C4-2B (cell line): Measurements from ENCODE around the gene SLC29A1.

ENCODE experiments used
- H3K27ac ChIP-seq: fragments of 450-650 bp; 2 replicates; pipeline ENCODE4 v1.5.1; 2017
- ZFX ChIP-seq: fragments of 450-650 bp; IDR thresholded peaks from 2 replicates; pipeline ENCODE4 v1.6.1; 2017
- TF ChIP-seq, protein P1 (sequence below): fragments of 450-650 bp; conservative IDR thresholded peaks from 2 replicates; pipeline ENCODE4 v1.5.1; 2017; ENCODE audit warnings: mild to moderate bottlenecking

SLC29A1 gene

DNA sequence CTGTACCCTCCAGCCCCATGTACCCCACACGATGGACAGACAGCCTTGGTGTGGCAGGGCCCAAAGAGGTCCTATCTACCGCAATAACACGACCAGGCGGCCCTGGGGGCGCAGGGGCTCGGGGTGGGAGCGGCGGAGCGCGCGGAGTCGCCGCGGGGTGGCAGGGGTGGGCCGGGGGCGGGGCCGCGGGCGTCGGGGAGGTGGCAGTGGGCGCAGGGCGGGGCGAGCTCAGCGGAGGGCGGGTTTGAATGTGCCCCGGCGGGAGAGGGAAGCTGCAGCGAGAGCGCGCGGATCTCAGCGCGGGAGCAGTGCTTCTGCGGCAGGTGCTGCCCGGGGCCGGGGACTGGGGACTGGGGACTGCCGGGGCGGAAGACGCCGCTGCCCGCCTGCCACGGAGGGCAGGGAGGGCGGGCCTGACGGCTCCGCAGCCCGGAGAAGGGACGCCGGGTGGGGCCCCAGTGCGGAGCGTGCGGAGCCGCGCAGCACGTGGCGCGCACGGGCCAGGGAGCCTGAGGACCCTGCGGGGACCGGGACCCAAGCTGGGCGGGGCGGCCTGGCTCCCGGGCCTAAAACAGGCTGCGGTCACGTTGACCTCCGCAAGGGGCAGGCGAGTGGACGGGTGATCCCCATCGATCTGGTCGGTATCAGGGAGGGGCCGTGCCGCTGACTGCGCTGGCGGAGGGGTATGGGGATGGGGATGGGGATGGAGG is at the start of gene SLC29A1:
Gene SLC29A1 (plus strand): TSS at position 277 of the 710 bp plus-strand sequence. CDS start 3,719 bp downstream, outside the sequence.
- TF ChIP-seq ZFX, result peak; percentile 61; the same call in 1 of the 2 replicates
- TF ChIP-seq, protein P1, sequence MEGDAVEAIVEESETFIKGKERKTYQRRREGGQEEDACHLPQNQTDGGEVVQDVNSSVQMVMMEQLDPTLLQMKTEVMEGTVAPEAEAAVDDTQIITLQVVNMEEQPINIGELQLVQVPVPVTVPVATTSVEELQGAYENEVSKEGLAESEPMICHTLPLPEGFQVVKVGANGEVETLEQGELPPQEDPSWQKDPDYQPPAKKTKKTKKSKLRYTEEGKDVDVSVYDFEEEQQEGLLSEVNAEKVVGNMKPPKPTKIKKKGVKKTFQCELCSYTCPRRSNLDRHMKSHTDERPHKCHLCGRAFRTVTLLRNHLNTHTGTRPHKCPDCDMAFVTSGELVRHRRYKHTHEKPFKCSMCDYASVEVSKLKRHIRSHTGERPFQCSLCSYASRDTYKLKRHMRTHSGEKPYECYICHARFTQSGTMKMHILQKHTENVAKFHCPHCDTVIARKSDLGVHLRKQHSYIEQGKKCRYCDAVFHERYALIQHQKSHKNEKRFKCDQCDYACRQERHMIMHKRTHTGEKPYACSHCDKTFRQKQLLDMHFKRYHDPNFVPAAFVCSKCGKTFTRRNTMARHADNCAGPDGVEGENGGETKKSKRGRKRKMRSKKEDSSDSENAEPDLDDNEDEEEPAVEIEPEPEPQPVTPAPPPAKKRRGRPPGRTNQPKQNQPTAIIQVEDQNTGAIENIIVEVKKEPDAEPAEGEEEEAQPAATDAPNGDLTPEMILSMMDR, result no peak; the same call in 1 of the 2 replicates
- H3K27ac ChIP-seq, result peak within 1 kb of the TSS; percentile 75

DNA sequence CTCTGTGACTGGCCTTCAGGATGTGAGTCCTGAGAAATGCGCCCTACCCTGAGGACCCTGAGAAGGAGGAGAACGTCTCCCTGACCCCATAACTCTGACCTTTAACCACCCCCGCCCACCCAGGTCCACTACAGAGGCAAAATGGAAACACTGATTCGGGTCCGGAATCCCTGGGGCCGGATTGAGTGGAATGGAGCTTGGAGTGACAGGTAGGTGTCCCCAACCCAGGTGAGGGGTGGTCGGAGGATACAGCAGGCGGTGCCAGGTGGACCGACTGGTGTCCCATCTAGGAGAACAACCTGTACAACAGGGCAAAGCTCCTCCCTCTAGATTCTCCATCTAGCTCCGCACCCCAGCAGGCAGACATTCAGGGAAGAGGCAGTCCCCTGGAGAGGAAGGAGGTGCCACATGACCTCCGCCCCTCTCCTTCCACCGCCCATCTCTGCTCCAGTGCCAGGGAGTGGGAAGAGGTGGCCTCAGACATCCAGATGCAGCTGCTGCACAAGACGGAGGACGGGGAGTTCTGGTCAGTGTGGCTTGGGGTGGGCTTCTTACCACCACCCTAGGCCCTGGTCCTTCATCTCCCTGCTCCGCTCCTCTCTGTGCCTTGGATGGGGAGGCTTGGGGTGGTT is 47.1 kb upstream of the SLC29A1 start:
- no peak overlapping the region for H3K27ac ChIP-seq
- TF ChIP-seq ZFX, result no peak
- TF ChIP-seq, protein P1, result no peak

DNA sequence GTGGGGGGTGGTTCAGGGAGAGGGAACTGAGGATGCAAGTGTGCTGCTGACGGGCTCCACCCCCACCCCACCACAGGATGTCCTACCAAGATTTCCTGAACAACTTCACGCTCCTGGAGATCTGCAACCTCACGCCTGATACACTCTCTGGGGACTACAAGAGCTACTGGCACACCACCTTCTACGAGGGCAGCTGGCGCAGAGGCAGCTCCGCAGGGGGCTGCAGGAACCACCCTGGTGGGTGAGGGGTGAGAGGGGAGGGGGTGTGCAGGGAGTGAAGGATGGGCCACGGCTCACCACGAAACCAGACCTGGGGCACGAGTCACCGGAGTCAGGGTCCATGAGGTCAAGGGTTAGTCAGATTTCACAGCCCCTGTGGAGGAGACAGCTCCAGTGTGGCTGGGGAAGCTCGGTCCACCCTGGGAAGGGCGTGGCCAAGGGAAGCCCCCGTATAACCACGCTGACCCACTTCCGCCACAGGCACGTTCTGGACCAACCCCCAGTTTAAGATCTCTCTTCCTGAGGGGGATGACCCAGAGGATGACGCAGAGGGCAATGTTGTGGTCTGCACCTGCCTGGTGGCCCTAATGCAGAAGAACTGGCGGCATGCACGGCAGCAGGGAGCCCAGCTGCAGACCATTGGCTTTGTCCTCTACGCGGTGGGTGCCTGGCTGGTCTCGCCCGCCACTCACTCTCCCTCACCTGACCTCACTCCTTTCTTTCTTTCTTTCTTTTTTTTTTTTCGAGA is 46.5 kb upstream of the SLC29A1 start:
- no peak overlapping the region for H3K27ac ChIP-seq

DNA sequence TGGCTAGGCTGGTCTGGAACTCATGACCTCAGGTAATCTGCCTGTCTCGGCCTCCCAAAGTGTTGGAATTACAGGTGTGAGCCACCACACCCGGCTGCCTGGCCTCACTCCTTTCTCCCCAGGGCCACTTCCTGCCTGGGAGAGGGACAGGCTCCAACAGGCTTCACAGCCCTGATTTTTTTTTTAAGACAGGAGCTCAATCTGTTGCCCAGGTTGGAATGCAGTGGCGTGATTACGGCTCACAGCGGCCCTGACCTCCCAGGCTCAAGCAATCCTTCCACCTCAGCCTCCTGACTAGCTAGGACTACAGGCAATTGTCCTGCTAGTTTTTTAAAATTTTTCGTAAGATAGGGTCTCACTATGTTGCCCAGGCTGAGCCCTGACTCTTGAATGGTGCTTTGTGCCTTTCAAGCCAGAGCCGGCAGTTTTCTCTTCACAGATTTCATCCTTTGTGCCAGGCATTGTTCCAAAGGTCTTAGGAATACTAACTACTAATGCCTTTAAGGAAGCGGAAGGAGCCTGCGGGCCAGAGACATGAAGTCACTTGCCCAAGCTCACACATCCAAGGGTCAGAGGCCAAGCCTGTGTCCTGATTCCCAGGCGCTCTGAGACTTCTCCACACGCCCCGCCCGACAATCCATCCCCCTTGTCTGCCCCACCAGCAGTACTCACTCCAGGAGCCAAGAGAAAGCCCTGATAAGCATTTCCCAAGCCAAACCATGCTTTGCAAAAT is 45.5 kb upstream of the SLC29A1 start:
- TF ChIP-seq ZFX, result no peak
- TF ChIP-seq, protein P1, result no peak
- H3K27ac ChIP-seq, result no peak overlapping the region

More for the DNA sequence above, 46.5 kb upstream of the SLC29A1 start:
- TF ChIP-seq, protein P1, result no peak
- no peak for TF ChIP-seq ZFX

DNA sequence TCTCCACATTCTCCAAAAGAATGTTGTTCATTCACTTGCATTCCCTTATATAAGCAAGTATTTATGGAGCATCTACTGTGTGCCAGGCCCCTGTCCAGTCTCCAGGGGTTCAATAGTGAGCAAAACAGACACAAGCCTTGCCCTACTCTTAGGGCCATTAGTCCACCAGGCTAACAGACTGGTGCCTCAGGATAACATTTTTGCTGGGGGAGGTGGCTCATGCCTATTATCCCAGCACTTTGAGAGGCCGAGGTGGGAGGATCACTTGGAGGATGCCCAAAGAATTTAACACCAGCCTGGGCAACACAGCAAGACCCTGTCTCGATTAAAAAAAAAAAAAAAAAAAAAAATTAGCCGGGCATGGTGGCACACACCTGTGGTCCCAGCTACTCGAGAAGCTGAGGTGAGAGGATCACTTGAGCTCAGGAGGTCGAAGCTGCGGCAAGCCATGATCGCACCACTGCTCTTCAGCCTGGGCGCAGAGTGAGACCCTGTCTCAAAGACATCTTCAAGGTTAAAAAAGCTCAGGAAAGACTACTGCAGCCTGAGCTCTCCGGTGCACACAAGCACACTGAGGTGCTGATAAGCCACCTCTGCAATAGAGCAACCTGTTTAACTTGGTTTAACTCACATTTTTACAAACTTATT is 44.8 kb upstream of the SLC29A1 start:
- H3K27ac ChIP-seq, result no peak overlapping the region
- TF ChIP-seq, protein P1, result no peak
- no peak for TF ChIP-seq ZFX

DNA sequence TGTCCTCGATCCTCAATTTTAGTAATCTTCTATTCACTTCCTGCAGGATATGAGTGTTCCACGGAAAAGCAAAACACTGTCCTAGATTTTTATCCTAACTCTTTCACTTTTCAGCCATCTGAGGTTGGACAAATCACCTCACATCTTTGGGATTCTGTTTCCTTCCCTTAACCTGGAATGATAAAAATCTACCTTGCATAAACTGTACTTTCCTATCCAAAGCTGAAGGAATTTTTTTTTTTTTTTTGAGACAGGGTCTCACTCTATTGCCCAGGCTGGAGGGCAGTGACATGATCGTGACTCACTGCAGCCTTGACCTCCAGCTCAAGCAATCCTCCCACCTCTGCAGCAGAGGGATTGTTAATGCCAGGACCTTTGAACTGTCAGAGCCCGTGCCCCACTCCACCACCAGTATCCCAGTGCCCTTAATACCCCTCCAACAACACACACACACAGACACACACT is 44.3 kb upstream of the SLC29A1 start:
- no peak for TF ChIP-seq ZFX
- TF ChIP-seq, protein P1, result no peak
- H3K27ac ChIP-seq, result no peak overlapping the region
